H1 (cell line): ENCODE measurements around the gene OGN. TPM values are rescaled to one million over a fixed set of nuclear protein-coding genes. Genes with fewer than 3 reads are reported as not detected.

Experiments used
- KDM1A ChIP-seq: fragments of 200-600, 300-600 bp; sonication (generic); IDR thresholded peaks from 2 replicates; pipeline ENCODE4 v1.7.1; 2016; ENCODE audit warnings: mild to moderate bottlenecking, low read length, borderline replicate concordance
- SP4 ChIP-seq: IDR thresholded peaks from 2 replicates; pipeline ENCODE4 v1.6.1; 2012; ENCODE audit warnings: low read length, inconsistent platforms
- polyA plus RNA-seq, 7 experiments: library from polyadenylated mRNA; depleted of rRNA in 3 of 7; stranded (reverse) in 5 of 7; unstranded in 2 of 7; fragments of >200 nt in 5 of 7; fragments of 200-250 nt in 2 of 7; gene quantifications; 1 replicate in 5 of 7; 2 replicates in 1 of 7; 4 replicates in 1 of 7; pipeline versions ENCODE4 v1.2.1 to v1.2.3, GENCODE V29; 2011 to 2013; ENCODE audit warnings: missing spikeins in 2 of 7, mixed read lengths in 2 of 7
- total RNA-seq: library from RNA; stranded (reverse); fragmentation: NEBNext Ultra II Directional; extraction: Animal tissue kit (Norgen Biotek cat#: 25700); gene quantifications from 2 replicates; pipeline ENCODE4 v1.2.1, GENCODE V29; 2021
- TF ChIP-seq, protein P1 (sequence below): IDR thresholded peaks from 2 replicates; pipeline ENCODE4 v1.6.1; 2011; ENCODE audit warnings: low read depth, mild to moderate bottlenecking, low read length; ENCODE audit not compliant: insufficient read depth

The OGN gene
- total and polyA plus RNA-seq, 2 of the 8 experiments (the other 6 are each of a cell fraction or from before 2014, with no cell fraction given): not detected

- TF ChIP-seq KDM1A: no peak
- no peak for TF ChIP-seq SP4
- TF ChIP-seq, protein P1, sequence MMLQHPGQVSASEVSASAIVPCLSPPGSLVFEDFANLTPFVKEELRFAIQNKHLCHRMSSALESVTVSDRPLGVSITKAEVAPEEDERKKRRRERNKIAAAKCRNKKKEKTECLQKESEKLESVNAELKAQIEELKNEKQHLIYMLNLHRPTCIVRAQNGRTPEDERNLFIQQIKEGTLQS: no peak
Measured at GRCh38 chr9:92349771-92350739, 54.3 kb downstream of the OGN start (continued).
